GM13976 (cell line): Measurements from ENCODE around the gene GTF3C6.

Source experiments
- DNase-seq: peaks from one replicate; pipeline ENCODE4 v3.0.0; 2012; ENCODE audit warnings: low spot score
- in situ Hi-C: fragments of 300-500 bp; cut with MboI; formaldehyde crosslinking; loops from one replicate; pipeline ENCODE4 v1.12.0; 2022; ENCODE audit warnings: low sequenced_read_pairs, mixed read lengths, inconsistent platforms; ENCODE audit not compliant: unreplicated experiment
- TF ChIP-seq, protein P1 (sequence below): IDR thresholded peaks from 2 replicates; pipeline ENCODE4 v1.5.1; 2012; ENCODE audit warnings: borderline replicate concordance, mild to moderate bottlenecking; ENCODE audit not compliant: insufficient read depth; ENCODE audit errors: extremely low read depth, missing control alignments, control extremely low read depth

Gene GTF3C6

GRCh38 chr6:110939429-110940200 lies 18.9 kb upstream of the GTF3C6 start:
- TF ChIP-seq, protein P1, sequence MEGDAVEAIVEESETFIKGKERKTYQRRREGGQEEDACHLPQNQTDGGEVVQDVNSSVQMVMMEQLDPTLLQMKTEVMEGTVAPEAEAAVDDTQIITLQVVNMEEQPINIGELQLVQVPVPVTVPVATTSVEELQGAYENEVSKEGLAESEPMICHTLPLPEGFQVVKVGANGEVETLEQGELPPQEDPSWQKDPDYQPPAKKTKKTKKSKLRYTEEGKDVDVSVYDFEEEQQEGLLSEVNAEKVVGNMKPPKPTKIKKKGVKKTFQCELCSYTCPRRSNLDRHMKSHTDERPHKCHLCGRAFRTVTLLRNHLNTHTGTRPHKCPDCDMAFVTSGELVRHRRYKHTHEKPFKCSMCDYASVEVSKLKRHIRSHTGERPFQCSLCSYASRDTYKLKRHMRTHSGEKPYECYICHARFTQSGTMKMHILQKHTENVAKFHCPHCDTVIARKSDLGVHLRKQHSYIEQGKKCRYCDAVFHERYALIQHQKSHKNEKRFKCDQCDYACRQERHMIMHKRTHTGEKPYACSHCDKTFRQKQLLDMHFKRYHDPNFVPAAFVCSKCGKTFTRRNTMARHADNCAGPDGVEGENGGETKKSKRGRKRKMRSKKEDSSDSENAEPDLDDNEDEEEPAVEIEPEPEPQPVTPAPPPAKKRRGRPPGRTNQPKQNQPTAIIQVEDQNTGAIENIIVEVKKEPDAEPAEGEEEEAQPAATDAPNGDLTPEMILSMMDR = no peak
- DNase-seq = no peak
- in situ Hi-C loops = loop anchor here (10.0 kb wide), 1 partner anchor 265 kb away; no protein-coding TSS in a partner anchor

DNA sequence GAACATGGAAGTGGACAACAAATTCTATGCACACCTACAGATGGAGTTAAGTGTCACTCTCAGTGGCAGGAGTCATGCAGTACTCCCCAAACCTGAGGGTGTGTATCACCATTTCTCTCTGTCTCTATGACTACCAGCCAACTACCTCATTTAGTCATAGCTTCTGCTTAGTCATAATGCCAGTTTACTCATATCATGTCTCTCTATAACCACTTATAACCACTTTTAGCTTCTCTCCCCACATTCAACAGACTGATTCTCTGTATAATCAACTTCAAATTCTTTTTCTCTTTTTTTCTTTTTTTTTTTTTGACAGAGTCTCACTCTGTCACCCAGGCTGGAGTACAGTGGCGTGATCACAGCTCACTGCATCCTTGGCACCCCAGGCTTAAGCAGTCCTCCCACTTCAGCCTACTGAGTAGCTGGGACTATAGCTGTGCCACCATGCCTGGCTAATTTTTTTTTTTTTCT lies 13.8 kb upstream of the GTF3C6 start:
- TF ChIP-seq, protein P1 = no peak
- in situ Hi-C loops = loop anchor here (5.0 to 10.0 kb wide), 2 partner anchors 270 to 412 kb away; no protein-coding TSS in a partner anchor
- DNase-seq = peak; percentile 82

GRCh38 chr6:110946498-110946897 lies 12.0 kb upstream of the GTF3C6 start:
- no peak for DNase-seq
- in situ Hi-C loops = loop anchor here (5.0 to 10.0 kb wide), 2 partner anchors 272 to 414 kb away; no protein-coding TSS in a partner anchor
- TF ChIP-seq, protein P1 = no peak

DNA sequence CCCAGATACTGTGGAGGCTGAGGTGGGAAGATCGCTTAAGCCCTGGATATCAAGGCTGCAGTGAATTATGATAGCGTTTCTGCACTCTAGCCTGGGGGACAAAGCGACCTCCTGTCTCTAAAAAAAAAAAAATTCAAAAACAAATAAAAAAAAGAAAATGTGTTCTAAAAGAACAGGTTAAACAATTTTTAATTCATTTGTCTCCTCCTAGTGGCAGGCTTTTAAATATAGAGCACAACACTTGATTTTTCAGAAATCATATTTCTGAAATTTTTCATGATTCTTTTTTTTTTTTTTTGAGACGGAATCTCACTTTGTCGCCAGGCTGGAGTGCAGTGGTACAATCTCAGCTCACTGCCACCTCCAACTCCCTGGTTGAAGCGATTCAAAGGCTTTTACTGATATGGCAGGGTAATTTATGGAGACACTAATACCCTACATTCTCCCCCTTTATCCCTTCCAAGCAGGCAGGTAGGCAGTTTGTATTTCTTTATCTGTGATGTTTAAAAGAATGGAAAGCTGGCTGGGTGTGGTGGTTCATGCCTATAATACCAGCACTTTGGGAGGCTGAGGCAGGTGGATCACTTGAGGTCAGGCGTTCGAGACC lies 8.7 kb upstream of the GTF3C6 start:
- in situ Hi-C loops = loop anchor here (5.0 to 10.0 kb wide), 2 partner anchors 275 to 417 kb away; no protein-coding TSS in a partner anchor
- no peak for DNase-seq

GRCh38 chr6:110950440-110950839 lies 8.1 kb upstream of the GTF3C6 start:
- no peak for DNase-seq
- TF ChIP-seq, protein P1 = no peak
- in situ Hi-C loops = no loop called here

More for the DNA sequence above, 8.7 kb upstream of the GTF3C6 start:
- TF ChIP-seq, protein P1 = peak; percentile 26

DNA sequence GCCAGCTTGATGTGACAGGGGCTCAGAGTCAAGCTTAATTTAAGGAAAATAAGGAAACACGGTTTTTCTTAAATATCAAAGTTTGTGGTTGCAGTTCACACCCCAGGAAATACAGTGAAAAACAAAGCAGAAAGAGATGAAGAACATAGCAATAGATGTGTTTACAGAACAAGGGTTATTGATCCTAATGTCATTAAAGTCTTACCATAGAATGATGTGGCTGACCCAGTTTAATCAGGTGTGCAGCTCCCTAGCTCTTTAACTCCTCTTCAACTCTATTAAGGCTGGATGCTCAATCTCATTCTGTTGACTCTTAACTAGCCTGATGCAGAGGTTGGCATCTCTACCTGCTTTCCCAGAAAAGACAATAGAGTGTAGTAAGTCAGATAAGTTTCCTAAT lies 7.5 kb upstream of the GTF3C6 start:
- TF ChIP-seq, protein P1 = no peak
- DNase-seq = no peak
- in situ Hi-C loops = no loop called here
